Measurements from ENCODE around the gene DCAF15. TPM values are rescaled to one million over a fixed set of nuclear protein-coding genes. Genes with fewer than 3 reads are reported as not detected.

The DCAF15 gene
- total RNA-seq, 1 experiment from 2014 or later, result 43.0 TPM

DNA sequence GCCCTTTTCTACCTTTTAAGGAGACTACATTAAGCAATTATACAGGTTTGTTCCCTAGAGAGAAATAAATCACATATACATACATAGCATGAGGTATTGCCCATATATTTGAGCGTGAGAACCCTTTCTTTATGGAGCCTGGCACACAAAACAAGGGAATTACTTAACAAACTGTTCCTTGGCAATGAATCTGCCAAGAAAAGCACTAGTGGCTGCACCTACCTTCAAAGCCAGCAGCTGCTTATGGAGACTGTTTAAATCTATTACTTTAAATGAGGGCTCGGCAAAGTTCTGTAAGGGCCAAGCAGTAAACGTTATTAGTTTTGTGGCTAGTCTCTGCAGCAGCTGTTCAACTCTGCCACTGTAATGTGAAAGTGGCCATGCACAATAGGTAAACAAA lies 46.8 kb downstream of the DCAF15 start:
- Mint-ChIP-seq H3K36me3 (ENCODE audit: insufficient read depth, unreplicated experiment) (no peaks in the 10 kb centered on the region), H3K4me1 (ENCODE audit: low read depth, unreplicated experiment) (no peaks in the 10 kb centered on the region), H3K27ac (ENCODE audit: unreplicated experiment) (no peak overlapping the region), H3K27me3 (ENCODE audit: insufficient read depth, unreplicated experiment) (no peaks in the 10 kb centered on the region), H3K4me3 (ENCODE audit: unreplicated experiment) (no peak overlapping the region), H3K9me3 (ENCODE audit: unreplicated experiment) (no peaks in the 10 kb centered on the region)
- Histone ChIP-seq H3K9me3 (no peaks in the 10 kb centered on the region), H3K36me3 (ENCODE audit: control insufficient read depth, insufficient read depth, low read length) (no peaks in the 10 kb centered on the region; the same call in 1 of the 2 replicates), H3K27me3 (replicated peaks; ENCODE audit: control insufficient read depth, insufficient read depth, low read length) (no peaks in the 10 kb centered on the region), H3K4me1 (no peaks in the 10 kb centered on the region), H3K4me3 (ENCODE audit: low read depth, low read length) (no peak overlapping the region)
- TF ChIP-seq, protein P1, sequence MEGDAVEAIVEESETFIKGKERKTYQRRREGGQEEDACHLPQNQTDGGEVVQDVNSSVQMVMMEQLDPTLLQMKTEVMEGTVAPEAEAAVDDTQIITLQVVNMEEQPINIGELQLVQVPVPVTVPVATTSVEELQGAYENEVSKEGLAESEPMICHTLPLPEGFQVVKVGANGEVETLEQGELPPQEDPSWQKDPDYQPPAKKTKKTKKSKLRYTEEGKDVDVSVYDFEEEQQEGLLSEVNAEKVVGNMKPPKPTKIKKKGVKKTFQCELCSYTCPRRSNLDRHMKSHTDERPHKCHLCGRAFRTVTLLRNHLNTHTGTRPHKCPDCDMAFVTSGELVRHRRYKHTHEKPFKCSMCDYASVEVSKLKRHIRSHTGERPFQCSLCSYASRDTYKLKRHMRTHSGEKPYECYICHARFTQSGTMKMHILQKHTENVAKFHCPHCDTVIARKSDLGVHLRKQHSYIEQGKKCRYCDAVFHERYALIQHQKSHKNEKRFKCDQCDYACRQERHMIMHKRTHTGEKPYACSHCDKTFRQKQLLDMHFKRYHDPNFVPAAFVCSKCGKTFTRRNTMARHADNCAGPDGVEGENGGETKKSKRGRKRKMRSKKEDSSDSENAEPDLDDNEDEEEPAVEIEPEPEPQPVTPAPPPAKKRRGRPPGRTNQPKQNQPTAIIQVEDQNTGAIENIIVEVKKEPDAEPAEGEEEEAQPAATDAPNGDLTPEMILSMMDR (IDR thresholded peaks at IDR 0.05; ENCODE audit: insufficient read depth in 1 of 2, low read depth in 1 of 2, low read length in 1 of 2, severe bottlenecking in 1 of 2, unreplicated experiment in 1 of 2), result no peak
- ChIA-PET POLR2A (no interaction called here), CTCF (no interaction called here)
- BruUV-seq (replicated peaks), result no TSS peak
- DNase-seq, result no peak
- intact Hi-C loops (cut with micrococcal nuclease; ENCODE audit: unreplicated experiment), result no loop called here

DNA sequence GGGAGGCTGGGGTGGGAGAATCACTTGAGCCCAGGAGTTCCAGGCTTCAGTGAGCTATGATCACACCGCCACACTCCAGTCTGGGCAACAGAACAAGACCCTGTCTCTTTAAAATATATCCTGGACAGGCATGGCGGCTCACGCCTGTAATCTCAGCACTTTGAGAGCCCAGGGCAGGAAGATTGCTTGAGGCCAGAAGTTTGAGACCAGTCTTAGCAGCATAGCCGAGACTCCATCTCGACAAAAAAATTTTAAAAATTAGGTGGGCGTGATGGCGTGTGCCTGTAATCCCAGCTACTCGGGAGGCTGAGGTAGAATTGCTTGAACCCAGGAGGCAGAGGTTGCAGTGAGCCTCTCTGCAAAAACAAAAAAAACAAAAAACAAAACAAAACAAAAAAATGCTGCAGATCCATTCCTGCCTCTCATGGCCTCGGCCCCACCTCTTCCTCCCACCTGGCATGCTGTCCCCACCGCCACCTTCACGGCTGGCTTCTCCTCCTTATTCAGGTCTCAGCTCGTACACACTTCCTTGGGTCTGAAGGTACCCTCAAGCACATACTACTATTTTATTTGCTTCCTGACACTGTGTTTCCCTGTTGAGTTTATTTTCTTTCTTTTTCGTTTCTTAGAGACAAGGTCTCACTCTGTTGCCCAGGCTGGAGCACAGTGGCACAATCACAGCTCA lies 48.5 kb downstream of the DCAF15 start:
- CTCF ChIA-PET, result no interaction called here

DNA sequence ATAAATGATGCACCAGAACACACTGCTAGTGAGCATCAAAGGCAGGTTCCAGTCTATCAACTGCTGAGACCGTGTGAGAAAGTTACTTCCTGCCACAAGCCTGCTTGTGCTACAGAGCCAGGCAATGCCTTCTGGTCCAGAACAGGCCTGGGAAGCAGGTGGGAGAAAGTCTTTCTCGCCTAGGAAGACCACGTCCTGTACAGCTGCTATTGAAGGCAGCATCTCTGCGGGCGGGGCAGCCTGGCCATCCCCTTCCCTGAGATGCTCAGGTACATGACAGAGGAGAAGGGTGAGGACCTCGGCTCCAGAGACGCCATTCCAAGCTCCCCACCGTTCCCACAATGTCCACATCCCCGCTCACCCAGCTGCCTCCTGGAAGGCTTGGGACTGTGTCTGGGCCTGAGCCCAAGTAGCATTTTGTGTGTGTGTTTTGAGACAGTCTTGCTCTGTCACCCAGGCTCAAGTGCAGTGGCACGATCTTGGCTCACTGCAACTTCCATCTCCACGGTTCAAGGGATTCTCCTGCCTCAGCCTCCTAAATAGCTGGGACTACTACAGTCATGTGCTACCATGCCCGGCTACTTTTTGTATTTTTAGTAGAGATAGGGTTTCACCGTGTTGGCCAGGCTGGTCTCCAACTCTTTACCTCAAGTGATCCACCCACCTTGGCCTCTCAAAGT lies 50.4 kb downstream of the DCAF15 start:
- DNase-seq, result no peak
- no peak overlapping the region for H3K4me3 ChIP-seq (ENCODE audit: low read depth, low read length)
- TF ChIP-seq, protein P1 (IDR thresholded peaks at IDR 0.05; ENCODE audit: insufficient read depth in 1 of 2, low read depth in 1 of 2, low read length in 1 of 2, severe bottlenecking in 1 of 2, unreplicated experiment in 1 of 2), result no peak
- intact Hi-C loops (cut with micrococcal nuclease; ENCODE audit: unreplicated experiment), result no loop called here
- no peaks in the 10 kb centered on the region for H3K4me1 ChIP-seq
- BruUV-seq (replicated peaks), result no TSS peak
- H3K36me3 Mint-ChIP-seq (ENCODE audit: insufficient read depth, unreplicated experiment), result peaks cover 25% of the 10 kb centered on the region
- POLR2A ChIA-PET, result no interaction called here
- no peaks in the 10 kb centered on the region; the same call in 1 of the 2 replicates for H3K36me3 ChIP-seq (ENCODE audit: control insufficient read depth, insufficient read depth, low read length)
- no peak overlapping the region for H3K27ac Mint-ChIP-seq (ENCODE audit: unreplicated experiment)
- H3K27me3 Mint-ChIP-seq (ENCODE audit: insufficient read depth, unreplicated experiment), result no peaks in the 10 kb centered on the region
- no peak overlapping the region for H3K4me3 Mint-ChIP-seq (ENCODE audit: unreplicated experiment)
- CTCF ChIA-PET, result no interaction called here
- no peaks in the 10 kb centered on the region for H3K4me1 Mint-ChIP-seq (ENCODE audit: low read depth, unreplicated experiment)
- no peaks in the 10 kb centered on the region for H3K9me3 Mint-ChIP-seq (ENCODE audit: unreplicated experiment)
- H3K9me3 ChIP-seq, result no peaks in the 10 kb centered on the region
- H3K27me3 ChIP-seq (replicated peaks; ENCODE audit: control insufficient read depth, insufficient read depth, low read length), result no peaks in the 10 kb centered on the region

More for the DNA sequence above, 48.5 kb downstream of the DCAF15 start:
- POLR2A ChIA-PET, result no interaction called here
- no peaks in the 10 kb centered on the region for H3K4me1 Mint-ChIP-seq (ENCODE audit: low read depth, unreplicated experiment)
- Histone ChIP-seq H3K4me3 (ENCODE audit: low read depth, low read length) (no peak overlapping the region), H3K9me3 (no peaks in the 10 kb centered on the region), H3K27me3 (replicated peaks; ENCODE audit: control insufficient read depth, insufficient read depth, low read length) (no peaks in the 10 kb centered on the region), H3K36me3 (ENCODE audit: control insufficient read depth, insufficient read depth, low read length) (no peaks in the 10 kb centered on the region; the same call in 1 of the 2 replicates), H3K4me1 (no peaks in the 10 kb centered on the region)
- H3K4me3 Mint-ChIP-seq (ENCODE audit: unreplicated experiment), result no peak overlapping the region
- peaks cover 11% of the 10 kb centered on the region for H3K36me3 Mint-ChIP-seq (ENCODE audit: insufficient read depth, unreplicated experiment)
- no TSS peak for BruUV-seq (replicated peaks)
- no peaks in the 10 kb centered on the region for H3K27me3 Mint-ChIP-seq (ENCODE audit: insufficient read depth, unreplicated experiment)
- no peaks in the 10 kb centered on the region for H3K9me3 Mint-ChIP-seq (ENCODE audit: unreplicated experiment)
- no peak for DNase-seq
- intact Hi-C loops (cut with micrococcal nuclease; ENCODE audit: unreplicated experiment), result no loop called here
- H3K27ac Mint-ChIP-seq (ENCODE audit: unreplicated experiment), result no peak overlapping the region
- TF ChIP-seq, protein P1 (IDR thresholded peaks at IDR 0.05; ENCODE audit: insufficient read depth in 1 of 2, low read depth in 1 of 2, low read length in 1 of 2, severe bottlenecking in 1 of 2, unreplicated experiment in 1 of 2), result no peak

Data from Caco-2 (cell line).